Measurements from ENCODE around the gene CACHD1.
"Not testable (repeated sequence)": the region's sequence is repeated elsewhere in the genome, so short reads cannot be mapped to it uniquely, and the experiment has no call there.

CACHD1 gene

GRCh38 chr1:64696879-64697278 is 226.9 kb downstream of the CACHD1 start:
- Mint-ChIP-seq H3K27ac (no peak overlapping the region), H3K4me3 (no peak overlapping the region), H3K36me3 (ENCODE audit: low read depth) (peaks cover 11% of the 10 kb centered on the region), H3K4me1 (peaks cover 12% of the 10 kb centered on the region), H3K27me3 (ENCODE audit: low read depth, poor library complexity) (no peaks in the 10 kb centered on the region), H3K9me3 (peaks cover 3% of the 10 kb centered on the region)
- DNase-seq, result no peak
- no peak for TF ChIP-seq CTCF (IDR thresholded peaks at IDR 0.05)

DNA sequence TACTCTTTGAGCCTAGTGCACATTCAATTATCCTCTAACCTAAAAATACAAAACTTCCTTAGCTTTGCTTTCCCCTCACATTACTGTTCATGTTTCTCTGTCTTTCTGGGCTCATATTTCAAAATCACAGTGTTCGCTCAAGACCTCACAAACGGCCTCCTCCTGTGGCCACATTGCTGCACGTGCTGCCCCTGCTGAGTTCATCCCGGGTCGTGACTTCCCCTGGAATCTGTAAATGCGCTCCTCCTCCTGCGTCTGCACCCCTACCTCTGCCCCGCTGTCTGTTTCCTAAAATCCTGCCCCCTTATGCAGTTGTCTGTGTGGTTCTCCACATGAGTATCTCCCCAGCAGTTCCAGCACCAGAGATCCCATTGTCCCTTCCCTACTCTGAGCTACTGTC is 229.4 kb downstream of the CACHD1 start:
- H3K4me1 Mint-ChIP-seq, result peaks cover 12% of the 10 kb centered on the region
- peak overlapping the region; percentile 76 for H3K27ac Mint-ChIP-seq
- H3K9me3 Mint-ChIP-seq, result peaks cover 3% of the 10 kb centered on the region
- no peak for TF ChIP-seq CTCF (IDR thresholded peaks at IDR 0.05)
- peak; percentile 5 for DNase-seq
- H3K36me3 Mint-ChIP-seq (ENCODE audit: low read depth), result peaks cover 7% of the 10 kb centered on the region
- no peak overlapping the region for H3K4me3 Mint-ChIP-seq
- H3K27me3 Mint-ChIP-seq (ENCODE audit: low read depth, poor library complexity), result no peaks in the 10 kb centered on the region

- Mint-ChIP-seq H3K4me3 (no peak overlapping the region), H3K9me3 (peaks cover 3% of the 10 kb centered on the region), H3K27me3 (ENCODE audit: low read depth, poor library complexity) (no peaks in the 10 kb centered on the region), H3K27ac (no peak overlapping the region), H3K4me1 (peaks cover 12% of the 10 kb centered on the region), H3K36me3 (ENCODE audit: low read depth) (no peaks in the 10 kb centered on the region)
- TF ChIP-seq CTCF (IDR thresholded peaks at IDR 0.05), result no peak
- no peak for DNase-seq
Measured at GRCh38 chr1:64701071-64701470, 231.1 kb downstream of the CACHD1 start.

DNA sequence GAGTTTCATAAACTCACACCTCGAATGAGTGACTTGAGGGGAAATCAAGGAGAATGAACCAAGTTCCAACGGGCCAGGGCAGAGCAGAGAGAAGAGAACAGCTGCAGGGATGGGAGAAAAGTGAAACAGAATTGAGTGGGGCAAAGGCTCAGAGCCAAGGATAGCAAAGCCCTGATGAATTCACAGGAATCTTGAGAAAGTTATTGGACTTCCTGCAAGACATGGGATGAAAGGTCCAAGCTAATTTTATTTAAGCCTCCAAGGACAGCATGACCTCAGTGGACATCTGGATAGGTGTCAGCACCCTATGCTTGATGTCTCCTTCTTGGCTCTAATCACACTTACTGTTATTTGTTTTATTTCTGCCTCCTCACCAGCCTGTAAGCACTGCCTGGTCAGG is 232.0 kb downstream of the CACHD1 start:
- Mint-ChIP-seq H3K4me1 (peaks cover 12% of the 10 kb centered on the region), H3K27me3 (ENCODE audit: low read depth, poor library complexity) (no peaks in the 10 kb centered on the region), H3K4me3 (no peak overlapping the region), H3K27ac (peak overlapping the region; percentile 86), H3K9me3 (peaks cover 3% of the 10 kb centered on the region), H3K36me3 (ENCODE audit: low read depth) (no peaks in the 10 kb centered on the region)
- no peak for TF ChIP-seq CTCF (IDR thresholded peaks at IDR 0.05)
- no peak for DNase-seq

DNA sequence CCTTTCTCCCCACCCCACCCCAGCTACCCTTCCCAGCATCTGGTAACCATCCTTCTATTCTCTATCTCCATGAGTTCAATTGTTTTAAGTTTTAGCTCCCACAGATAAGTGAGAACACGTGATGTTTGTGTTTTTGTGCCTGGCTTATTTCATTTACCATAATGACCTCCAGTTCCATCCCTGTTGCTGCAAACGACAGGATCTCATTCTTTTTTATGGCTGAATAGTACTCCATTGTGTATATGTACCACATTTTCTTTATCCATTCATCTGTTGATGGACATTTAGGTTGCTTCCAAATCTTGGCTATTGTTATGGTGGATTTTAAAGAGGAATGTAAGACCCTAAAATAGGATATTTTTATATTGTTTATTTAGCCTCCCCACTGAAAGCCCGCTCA is 232.7 kb downstream of the CACHD1 start:
- DNase-seq; H3K27me3 Mint-ChIP-seq (ENCODE audit: low read depth, poor library complexity); H3K9me3 Mint-ChIP-seq; H3K4me3 Mint-ChIP-seq; H3K36me3 Mint-ChIP-seq (ENCODE audit: low read depth); H3K27ac Mint-ChIP-seq: not testable (repeated sequence)
- peaks cover 12% of the 10 kb centered on the region for H3K4me1 Mint-ChIP-seq

GRCh38 chr1:64703600-64703999 is 233.7 kb downstream of the CACHD1 start:
- no peak for DNase-seq
- H3K27me3 Mint-ChIP-seq (ENCODE audit: low read depth, poor library complexity), result no peaks in the 10 kb centered on the region
- TF ChIP-seq CTCF (IDR thresholded peaks at IDR 0.05), result no peak
- no peak overlapping the region for H3K27ac Mint-ChIP-seq
- H3K36me3 Mint-ChIP-seq (ENCODE audit: low read depth), result no peaks in the 10 kb centered on the region
- peaks cover 12% of the 10 kb centered on the region for H3K4me1 Mint-ChIP-seq
- H3K4me3 Mint-ChIP-seq, result no peak overlapping the region
- peaks cover 3% of the 10 kb centered on the region for H3K9me3 Mint-ChIP-seq

All from nephron progenitor cell (in vitro differentiated cells).